Kidney (tissue), 14 donors: Measurements from ENCODE around the gene CAMTA1. TPM values are rescaled to one million over a fixed set of nuclear protein-coding genes. Genes with fewer than 3 reads are reported as not detected.

ENCODE experiments used
- DNase-seq, 5 donors: peaks; one replicate each; pipeline ENCODE4 v3.0.0-alpha.2; 2013 to 2020
- FAIRE-seq: peaks from 2 replicates; lab custom pipeline; 2012; peaks lifted over from hg19 to GRCh38; lab: Jason Lieb, UNC
- H3K27ac ChIP-seq, 2 donors: one replicate each; pipeline ENCODE4 v1.7.0; 2013; ENCODE audit warnings: low read depth in 2 of 2, low read length in 2 of 2, inconsistent platforms in 1 of 2
- H3K27me3 ChIP-seq: one replicate; pipeline ENCODE4 v1.7.1; 2013; ENCODE audit warnings: low read length, inconsistent platforms; ENCODE audit not compliant: control insufficient read depth, insufficient read depth
- H3K36me3 ChIP-seq, 3 donors: one replicate each; pipeline versions ENCODE4 v1.7.0 to v1.7.1; 2013; ENCODE audit warnings: low read length in 3 of 3, control low read depth in 1 of 3, inconsistent platforms in 1 of 3; ENCODE audit not compliant: insufficient read depth in 3 of 3, control insufficient read depth in 2 of 3
- H3K4me1 ChIP-seq, 3 donors: one replicate each; pipeline versions ENCODE4 v1.7.0 to v1.7.1; 2013; ENCODE audit warnings: low read length in 3 of 3, inconsistent platforms in 1 of 3, low read depth in 1 of 3; ENCODE audit not compliant: control insufficient read depth in 2 of 3, insufficient read depth in 2 of 3
- H3K4me3 ChIP-seq, 3 donors: one replicate each; pipeline versions ENCODE4 v1.7.0 to v1.8.1; 2013; ENCODE audit warnings: low read length in 3 of 3, control low read depth in 1 of 3, inconsistent platforms in 1 of 3
- H3K9ac ChIP-seq, 3 donors: one replicate each; pipeline versions ENCODE4 v1.7.0 to v1.7.1; 2013; ENCODE audit warnings: low read length in 3 of 3, control low read depth in 1 of 3, inconsistent platforms in 1 of 3
- H3K9me3 ChIP-seq, 3 donors: one replicate each; pipeline versions ENCODE4 v1.7.0 to v1.7.1; 2013; ENCODE audit warnings: low read length in 3 of 3, control low read depth in 1 of 3, inconsistent platforms in 1 of 3; ENCODE audit not compliant: control insufficient read depth in 2 of 3, insufficient read depth in 1 of 3
- intact Hi-C: fragments of 100-400 bp; cut with DNase I; formaldehyde crosslinking; loops from one replicate; pipeline ENCODE4 v1.11.1; 2022
- polyA plus RNA-seq: library from polyadenylated mRNA; stranded (reverse); fragments of 350-450 nt; fragmentation: Illumina TruSeq; extraction: RNeasy Lipid Tissue Mini Kit (QIAGEN cat#74804); gene quantifications from one replicate; pipeline ENCODE4 v1.2.3, GENCODE V29; 2014; ENCODE audit warnings: low read depth, low replicate concordance; ENCODE audit not compliant: insufficient read depth
- total RNA-seq: library from RNA; stranded (reverse); fragmentation: NEBNext Ultra II Directional; extraction: Animal tissue kit (Norgen Biotek cat#: 25700); gene quantifications from one replicate; pipeline ENCODE4 v1.2.1, GENCODE V29; 2021
- TF ChIP-seq, protein P1 (sequence below): IDR thresholded peaks from 3 replicates; pipeline ENCODE4 v1.5.1; 2012; ENCODE audit warnings: mild to moderate bottlenecking, moderate library complexity, borderline replicate concordance; ENCODE audit not compliant: insufficient read depth; ENCODE audit errors: extremely low read depth
- donor health status: control.
- donor health status: control.
- donor health status: control.
- donor health status: control.
- donor health status: control.
- donor health status: DM: yes; HTN: yes; CAD: no.
- donor health status: Normal renal cell carcinoma (clear cell type).

CAMTA1 gene
- total and polyA plus RNA-seq, 2 donors from 2014 or later, result 79.0 to 170 TPM

DNA sequence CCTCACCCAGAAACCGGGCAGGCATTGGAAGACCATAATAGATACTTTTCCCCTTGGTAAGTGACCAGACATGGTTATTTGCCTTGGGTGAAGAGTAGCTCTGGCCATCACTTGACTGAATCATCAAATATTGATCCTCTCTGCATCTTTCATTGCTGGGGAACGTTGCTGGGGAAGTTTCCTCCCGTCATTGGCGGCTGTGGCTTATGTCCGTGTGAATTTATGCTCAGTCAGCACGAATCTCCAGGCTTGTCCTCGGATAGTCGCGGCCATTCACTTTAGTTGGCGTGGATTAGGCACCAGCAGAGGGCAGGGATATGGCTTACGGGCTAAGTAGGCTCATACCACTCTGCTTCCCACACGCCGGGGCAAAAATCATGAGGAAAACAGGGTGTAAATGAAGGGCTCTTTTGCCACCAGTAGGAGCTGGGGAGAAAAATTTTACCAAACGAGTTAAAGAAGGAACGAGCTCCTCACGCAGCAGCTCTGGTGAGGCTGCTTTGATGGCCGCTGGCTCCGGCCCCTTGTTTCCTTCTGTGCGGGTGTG lies 473.4 kb downstream of the CAMTA1 start:
- Histone ChIP-seq H3K9me3 (no peaks in the 10 kb centered on the region), H3K27ac (no peak overlapping the region), H3K4me3 (no peak overlapping the region), H3K27me3 (no peaks in the 10 kb centered on the region), H3K36me3 (no peaks in the 10 kb centered on the region), H3K9ac (no peak overlapping the region), H3K4me1 (no peaks in the 10 kb centered on the region)
- intact Hi-C loops, result no loop called here
- DNase-seq, result no peak
- no peak for FAIRE-seq
- TF ChIP-seq, protein P1, sequence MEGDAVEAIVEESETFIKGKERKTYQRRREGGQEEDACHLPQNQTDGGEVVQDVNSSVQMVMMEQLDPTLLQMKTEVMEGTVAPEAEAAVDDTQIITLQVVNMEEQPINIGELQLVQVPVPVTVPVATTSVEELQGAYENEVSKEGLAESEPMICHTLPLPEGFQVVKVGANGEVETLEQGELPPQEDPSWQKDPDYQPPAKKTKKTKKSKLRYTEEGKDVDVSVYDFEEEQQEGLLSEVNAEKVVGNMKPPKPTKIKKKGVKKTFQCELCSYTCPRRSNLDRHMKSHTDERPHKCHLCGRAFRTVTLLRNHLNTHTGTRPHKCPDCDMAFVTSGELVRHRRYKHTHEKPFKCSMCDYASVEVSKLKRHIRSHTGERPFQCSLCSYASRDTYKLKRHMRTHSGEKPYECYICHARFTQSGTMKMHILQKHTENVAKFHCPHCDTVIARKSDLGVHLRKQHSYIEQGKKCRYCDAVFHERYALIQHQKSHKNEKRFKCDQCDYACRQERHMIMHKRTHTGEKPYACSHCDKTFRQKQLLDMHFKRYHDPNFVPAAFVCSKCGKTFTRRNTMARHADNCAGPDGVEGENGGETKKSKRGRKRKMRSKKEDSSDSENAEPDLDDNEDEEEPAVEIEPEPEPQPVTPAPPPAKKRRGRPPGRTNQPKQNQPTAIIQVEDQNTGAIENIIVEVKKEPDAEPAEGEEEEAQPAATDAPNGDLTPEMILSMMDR, result no peak

DNA sequence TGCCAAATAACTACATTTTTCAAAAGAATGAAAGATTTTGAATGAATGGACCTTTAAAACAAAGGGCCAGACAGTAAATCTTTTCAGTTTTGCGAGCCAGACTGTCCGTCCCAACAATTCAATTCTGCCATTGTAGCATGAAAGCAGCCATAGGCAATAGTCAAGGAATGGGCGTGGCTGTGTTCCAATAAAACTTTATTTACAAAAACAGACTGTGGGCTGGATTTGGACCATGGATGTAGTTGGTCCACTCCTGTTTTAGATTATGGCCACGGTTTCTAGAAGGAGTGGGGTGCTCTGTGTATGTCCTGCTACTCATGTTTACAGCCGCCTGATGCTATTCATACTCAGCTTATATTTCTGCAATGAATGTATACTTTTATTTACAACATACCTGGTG lies 474.7 kb downstream of the CAMTA1 start:
- H3K36me3 ChIP-seq, result no peaks in the 10 kb centered on the region
- FAIRE-seq (no peak), DNase-seq (no peak)
- no peaks in the 10 kb centered on the region for H3K27me3 ChIP-seq
- H3K27ac ChIP-seq, result no peak overlapping the region
- intact Hi-C loops, result no loop called here
- no peak overlapping the region for H3K9ac ChIP-seq
- TF ChIP-seq, protein P1, result no peak
- no peaks in the 10 kb centered on the region for H3K9me3 ChIP-seq
- no peaks in the 10 kb centered on the region for H3K4me1 ChIP-seq
- no peak overlapping the region for H3K4me3 ChIP-seq

DNA sequence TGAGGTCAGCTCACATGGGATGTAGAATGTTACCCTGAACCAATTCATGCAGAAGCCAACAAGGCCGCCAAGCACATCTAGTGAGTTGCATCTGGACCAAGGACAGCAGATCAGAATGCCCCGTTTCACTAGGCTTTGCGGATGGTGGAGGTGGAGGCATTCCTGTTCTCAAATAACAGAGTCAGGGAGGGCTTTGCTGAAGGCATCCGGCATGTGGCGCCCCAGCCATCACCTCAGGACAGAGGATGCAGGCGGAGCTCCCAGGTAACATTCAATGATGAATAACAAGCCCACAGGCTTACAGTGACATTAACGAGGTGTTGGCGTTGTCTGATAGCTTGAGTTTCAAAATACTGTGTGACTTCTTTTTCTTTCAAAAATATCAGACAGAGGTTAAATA lies 476.2 kb downstream of the CAMTA1 start:
- intact Hi-C loops, result no loop called here
- H3K9me3 ChIP-seq, result no peaks in the 10 kb centered on the region
- no peak overlapping the region for H3K9ac ChIP-seq
- DNase-seq (no peak), FAIRE-seq (no peak)
- TF ChIP-seq, protein P1, result no peak
- no peaks in the 10 kb centered on the region for H3K27me3 ChIP-seq
- H3K36me3 ChIP-seq, result no peaks in the 10 kb centered on the region
- peaks cover 0 to 3% (median 3%) of the 10 kb centered on the region in 3 donors for H3K4me1 ChIP-seq
- H3K4me3 ChIP-seq, result no peak overlapping the region
- H3K27ac ChIP-seq, result no peak overlapping the region

DNA sequence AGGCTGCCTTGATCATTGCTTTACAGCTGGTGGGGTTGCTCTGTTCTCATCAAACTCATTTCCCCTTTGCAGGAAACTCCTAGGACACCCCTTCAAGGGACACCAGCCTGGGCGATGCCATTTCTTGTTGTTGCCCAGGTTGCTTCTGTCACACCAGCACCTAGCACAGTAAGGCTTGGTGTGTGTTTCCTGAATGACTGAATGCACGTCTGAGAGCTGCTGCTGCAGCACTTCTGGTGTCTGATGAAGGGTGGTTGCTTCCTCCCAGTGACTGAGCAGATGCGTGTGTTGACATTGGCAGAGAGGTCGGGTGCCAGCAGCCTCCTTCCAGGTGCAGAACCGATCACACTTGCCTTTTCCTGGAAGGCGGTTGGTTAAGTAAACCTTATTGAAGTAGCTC lies 477.4 kb downstream of the CAMTA1 start:
- no peaks in the 10 kb centered on the region for H3K9me3 ChIP-seq
- H3K4me3 ChIP-seq, result no peak overlapping the region
- H3K9ac ChIP-seq, result no peak overlapping the region
- DNase-seq, result no peak
- H3K36me3 ChIP-seq, result no peaks in the 10 kb centered on the region
- intact Hi-C loops, result no loop called here
- no peak for FAIRE-seq
- no peaks in the 10 kb centered on the region for H3K27me3 ChIP-seq
- TF ChIP-seq, protein P1, result no peak
- no peak overlapping the region for H3K27ac ChIP-seq
- peaks cover 0 to 7% (median 5%) of the 10 kb centered on the region in 3 donors for H3K4me1 ChIP-seq
